NOMO-1 treated with DMSO at 0.1 percent for 48 hours (cell line): ENCODE data around the gene PRKAG2.
"Not testable (repeated sequence)": the region's sequence is repeated elsewhere in the genome, so short reads cannot be mapped to it uniquely, and the experiment has no call there.

Experiments used
- DNase-seq: peaks from one replicate; lab custom pipeline; 2025; ENCODE audit not compliant: unreplicated experiment; lab: John Stamatoyannopoulos, UW

The PRKAG2 gene

GRCh38 chr7:151837285-151838042, 39.5 kb downstream of the PRKAG2 start:
- no peak for DNase-seq

- DNase-seq: no peak
Measured at GRCh38 chr7:151836927-151837205, 40.0 kb downstream of the PRKAG2 start.

GRCh38 chr7:151836191-151836926, 40.6 kb downstream of the PRKAG2 start:
- no peak for DNase-seq

- no peak for DNase-seq
Measured at GRCh38 chr7:151835636-151836035, 41.3 kb downstream of the PRKAG2 start.

- no peak for DNase-seq
Measured at GRCh38 chr7:151834271-151835035, 42.5 kb downstream of the PRKAG2 start.

GRCh38 chr7:151833691-151834090, 43.2 kb downstream of the PRKAG2 start:
- no peak for DNase-seq

- no peak for DNase-seq
Measured at GRCh38 chr7:151833213-151833651, 43.7 kb downstream of the PRKAG2 start.

- no peak for DNase-seq
Measured at GRCh38 chr7:151832656-151833055, 44.3 kb downstream of the PRKAG2 start.

GRCh38 chr7:151832138-151832537, 44.8 kb downstream of the PRKAG2 start:
- DNase-seq: no peak

- DNase-seq: no peak
Measured at GRCh38 chr7:151831606-151832005, 45.3 kb downstream of the PRKAG2 start.

GRCh38 chr7:151830121-151830830, 46.6 kb downstream of the PRKAG2 start:
- DNase-seq: no peak

GRCh38 chr7:151829707-151830106, 47.2 kb downstream of the PRKAG2 start:
- DNase-seq: no peak

- DNase-seq: no peak
Measured at GRCh38 chr7:151827620-151828019, 49.3 kb downstream of the PRKAG2 start.

GRCh38 chr7:151826316-151826715, 50.6 kb downstream of the PRKAG2 start:
- not testable (repeated sequence) for DNase-seq

GRCh38 chr7:151825721-151826120, 51.2 kb downstream of the PRKAG2 start:
- DNase-seq: no peak

GRCh38 chr7:151824373-151824933, 52.5 kb downstream of the PRKAG2 start:
- DNase-seq: no peak

GRCh38 chr7:151823566-151824372, 53.1 kb downstream of the PRKAG2 start:
- DNase-seq: no peak

GRCh38 chr7:151822541-151823181, 54.3 kb downstream of the PRKAG2 start:
- DNase-seq: no peak

GRCh38 chr7:151821806-151822540, 54.9 kb downstream of the PRKAG2 start:
- no peak for DNase-seq
